ENCODE measurements around the gene TPT1. TPM values are rescaled to one million over a fixed set of nuclear protein-coding genes. Genes with fewer than 3 reads are reported as not detected.
"Not testable (repeated sequence)": the region's sequence is repeated elsewhere in the genome, so short reads cannot be mapped to it uniquely, and the experiment has no call there.

The TPT1 gene
- polyA plus RNA-seq, 1 experiment = 7,581 TPM

- no peak for TF ChIP-seq CTCF (IDR thresholded peaks at IDR 0.05; ENCODE audit: low read depth, low read length)
- no peak overlapping the region for H3K4me3 ChIP-seq (ENCODE audit: low read depth, low read length)
- ChIA-PET CTCF (interaction anchor here (1.0 to 2.6 kb wide), 2 partner anchors 9 to 14 kb away, joined by 3 to 21 read pairs; no protein-coding TSS in a partner anchor), POLR2A (no interaction called here)
- DNase-seq (ENCODE audit: low read depth, low spot score) = no peak
- no peak overlapping the region for H3K27ac ChIP-seq (ENCODE audit: low read depth, low read length)
- no peaks in the 10 kb centered on the region for H3K9me3 ChIP-seq (ENCODE audit: control insufficient read depth, insufficient read depth, low read length)
- H3K27me3 ChIP-seq (ENCODE audit: control insufficient read depth, insufficient read depth, low read length) = no peaks in the 10 kb centered on the region
These were observed 44.3 kb upstream of the TPT1 start for GRCh38 chr13:45385320-45385719.

GRCh38 chr13:45384474-45385174, 43.6 kb upstream of the TPT1 start:
- Histone ChIP-seq H3K27me3 (ENCODE audit: control insufficient read depth, insufficient read depth, low read length) (no peaks in the 10 kb centered on the region), H3K4me3 (ENCODE audit: low read depth, low read length) (no peak overlapping the region), H3K27ac (ENCODE audit: low read depth, low read length) (no peak overlapping the region), H3K9me3 (ENCODE audit: control insufficient read depth, insufficient read depth, low read length) (no peaks in the 10 kb centered on the region)
- DNase-seq (ENCODE audit: low read depth, low spot score) = no peak
- POLR2A ChIA-PET = no interaction called here
- no peak for TF ChIP-seq CTCF (IDR thresholded peaks at IDR 0.05; ENCODE audit: low read depth, low read length)
- CTCF ChIA-PET = interaction anchor here (1.0 to 2.6 kb wide), 2 partner anchors 9 to 14 kb away, joined by 3 to 21 read pairs; no protein-coding TSS in a partner anchor

- CTCF ChIA-PET; H3K27ac ChIP-seq (ENCODE audit: low read depth, low read length); H3K9me3 ChIP-seq (ENCODE audit: control insufficient read depth, insufficient read depth, low read length); H3K27me3 ChIP-seq (ENCODE audit: control insufficient read depth, insufficient read depth, low read length); POLR2A ChIA-PET; DNase-seq (ENCODE audit: low read depth, low spot score); H3K4me3 ChIP-seq (ENCODE audit: low read depth, low read length): not testable (repeated sequence)
These were observed 41.8 kb upstream of the TPT1 start for GRCh38 chr13:45382739-45383138.

GRCh38 chr13:45381196-45381595, 40.2 kb upstream of the TPT1 start:
- Histone ChIP-seq H3K27ac (ENCODE audit: low read depth, low read length) (no peak overlapping the region), H3K4me3 (ENCODE audit: low read depth, low read length) (no peak overlapping the region), H3K9me3 (ENCODE audit: control insufficient read depth, insufficient read depth, low read length) (no peaks in the 10 kb centered on the region), H3K27me3 (ENCODE audit: control insufficient read depth, insufficient read depth, low read length) (no peaks in the 10 kb centered on the region)
- DNase-seq (ENCODE audit: low read depth, low spot score) = no peak
- POLR2A ChIA-PET = no interaction called here
- no peak for TF ChIP-seq CTCF (IDR thresholded peaks at IDR 0.05; ENCODE audit: low read depth, low read length)
- CTCF ChIA-PET = no interaction called here

- DNase-seq (ENCODE audit: low read depth, low spot score); H3K4me3 ChIP-seq (ENCODE audit: low read depth, low read length); CTCF ChIA-PET; H3K9me3 ChIP-seq (ENCODE audit: control insufficient read depth, insufficient read depth, low read length); POLR2A ChIA-PET; H3K27me3 ChIP-seq (ENCODE audit: control insufficient read depth, insufficient read depth, low read length); H3K27ac ChIP-seq (ENCODE audit: low read depth, low read length): not testable (repeated sequence)
These were observed 39.7 kb upstream of the TPT1 start for GRCh38 chr13:45380708-45381107.

GRCh38 chr13:45379516-45379915, 38.5 kb upstream of the TPT1 start:
- H3K27ac ChIP-seq (ENCODE audit: low read depth, low read length); DNase-seq (ENCODE audit: low read depth, low spot score); CTCF ChIA-PET; H3K27me3 ChIP-seq (ENCODE audit: control insufficient read depth, insufficient read depth, low read length); POLR2A ChIA-PET; H3K4me3 ChIP-seq (ENCODE audit: low read depth, low read length); H3K9me3 ChIP-seq (ENCODE audit: control insufficient read depth, insufficient read depth, low read length): not testable (repeated sequence)

- H3K27me3 ChIP-seq (ENCODE audit: control insufficient read depth, insufficient read depth, low read length); CTCF ChIA-PET; H3K4me3 ChIP-seq (ENCODE audit: low read depth, low read length); H3K9me3 ChIP-seq (ENCODE audit: control insufficient read depth, insufficient read depth, low read length); DNase-seq (ENCODE audit: low read depth, low spot score); POLR2A ChIA-PET; H3K27ac ChIP-seq (ENCODE audit: low read depth, low read length): not testable (repeated sequence)
These were observed 37.8 kb upstream of the TPT1 start for GRCh38 chr13:45378786-45379185.

GRCh38 chr13:45377314-45377713, 36.3 kb upstream of the TPT1 start:
- CTCF ChIA-PET; POLR2A ChIA-PET; DNase-seq (ENCODE audit: low read depth, low spot score); H3K9me3 ChIP-seq (ENCODE audit: control insufficient read depth, insufficient read depth, low read length); H3K27ac ChIP-seq (ENCODE audit: low read depth, low read length); H3K27me3 ChIP-seq (ENCODE audit: control insufficient read depth, insufficient read depth, low read length); H3K4me3 ChIP-seq (ENCODE audit: low read depth, low read length): not testable (repeated sequence)

- H3K27me3 ChIP-seq (ENCODE audit: control insufficient read depth, insufficient read depth, low read length); H3K9me3 ChIP-seq (ENCODE audit: control insufficient read depth, insufficient read depth, low read length); H3K4me3 ChIP-seq (ENCODE audit: low read depth, low read length); POLR2A ChIA-PET; H3K27ac ChIP-seq (ENCODE audit: low read depth, low read length); DNase-seq (ENCODE audit: low read depth, low spot score); CTCF ChIA-PET: not testable (repeated sequence)
These were observed 35.7 kb upstream of the TPT1 start for GRCh38 chr13:45376651-45377050.

Data from AG04450 (cell line).